ENCODE measurements around the gene TSPAN18.

Gene TSPAN18

DNA sequence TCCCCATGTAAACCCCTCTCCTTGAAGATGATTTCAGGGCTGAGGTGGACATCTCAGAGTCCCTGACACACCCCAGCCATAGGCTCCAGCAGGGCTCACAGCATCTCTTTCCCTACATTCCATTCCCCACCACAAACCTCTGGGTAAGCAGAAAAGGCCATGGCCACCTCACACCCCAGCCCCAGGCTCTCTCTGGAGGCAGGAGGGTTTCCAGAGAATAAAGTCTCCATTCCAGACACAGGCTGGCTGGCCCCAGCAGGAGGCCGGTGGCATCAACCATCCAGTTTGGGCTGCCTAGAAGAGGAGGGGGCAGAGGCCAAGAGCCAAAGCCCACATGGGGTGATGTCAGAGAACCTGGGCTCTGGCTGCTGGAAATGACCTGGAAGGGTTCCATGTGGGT lies 162.5 kb downstream of the TSPAN18 start:
- peak; percentile 44 for DNase-seq (ENCODE audit: low read depth)

DNA sequence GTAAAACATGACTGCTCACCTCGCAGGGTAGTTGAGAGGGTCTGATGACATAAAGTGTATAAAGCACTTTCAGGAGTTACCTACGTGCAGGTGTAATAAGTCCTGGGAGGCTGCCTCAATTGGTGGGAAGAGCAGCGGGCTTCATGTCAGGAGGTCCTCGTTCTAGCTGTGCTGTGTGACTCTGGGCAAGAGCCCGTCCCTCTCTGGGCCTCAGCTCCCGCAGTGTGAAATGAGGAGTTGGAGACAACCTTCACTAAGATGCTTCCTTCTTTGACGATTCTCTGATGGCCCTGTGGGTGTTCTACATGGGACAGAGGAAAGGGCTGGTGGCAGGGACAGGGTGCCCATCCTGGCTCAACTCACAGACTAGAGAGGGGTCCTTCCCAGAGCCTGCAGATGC lies 166.1 kb downstream of the TSPAN18 start:
- no peak for DNase-seq (ENCODE audit: low read depth)

DNA sequence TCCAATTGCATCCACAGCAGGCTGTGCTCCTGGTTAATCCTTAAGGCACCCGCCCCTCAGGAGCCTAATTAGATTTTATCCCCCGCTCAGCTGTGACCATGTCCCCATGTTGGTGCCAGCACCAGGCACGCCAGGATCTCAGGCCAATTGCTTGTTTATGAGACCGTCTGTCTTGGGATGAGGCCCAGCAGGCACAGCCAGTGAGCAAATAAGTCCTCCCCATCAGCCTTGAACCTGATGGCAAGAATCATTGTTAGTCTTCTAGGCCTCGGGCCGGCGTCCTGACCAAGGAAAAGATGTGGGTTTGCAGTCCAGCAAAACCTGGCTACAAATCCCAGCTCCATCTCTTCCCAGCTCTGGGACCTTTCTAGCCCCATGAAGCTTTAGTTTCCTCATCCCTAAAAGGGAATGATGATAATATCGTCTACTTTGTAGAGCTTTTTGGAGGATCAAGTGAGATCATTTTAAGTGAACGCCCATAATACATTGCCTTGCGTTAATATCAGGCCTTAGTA lies 166.6 kb downstream of the TSPAN18 start:
- no peak for DNase-seq (ENCODE audit: low read depth)

DNA sequence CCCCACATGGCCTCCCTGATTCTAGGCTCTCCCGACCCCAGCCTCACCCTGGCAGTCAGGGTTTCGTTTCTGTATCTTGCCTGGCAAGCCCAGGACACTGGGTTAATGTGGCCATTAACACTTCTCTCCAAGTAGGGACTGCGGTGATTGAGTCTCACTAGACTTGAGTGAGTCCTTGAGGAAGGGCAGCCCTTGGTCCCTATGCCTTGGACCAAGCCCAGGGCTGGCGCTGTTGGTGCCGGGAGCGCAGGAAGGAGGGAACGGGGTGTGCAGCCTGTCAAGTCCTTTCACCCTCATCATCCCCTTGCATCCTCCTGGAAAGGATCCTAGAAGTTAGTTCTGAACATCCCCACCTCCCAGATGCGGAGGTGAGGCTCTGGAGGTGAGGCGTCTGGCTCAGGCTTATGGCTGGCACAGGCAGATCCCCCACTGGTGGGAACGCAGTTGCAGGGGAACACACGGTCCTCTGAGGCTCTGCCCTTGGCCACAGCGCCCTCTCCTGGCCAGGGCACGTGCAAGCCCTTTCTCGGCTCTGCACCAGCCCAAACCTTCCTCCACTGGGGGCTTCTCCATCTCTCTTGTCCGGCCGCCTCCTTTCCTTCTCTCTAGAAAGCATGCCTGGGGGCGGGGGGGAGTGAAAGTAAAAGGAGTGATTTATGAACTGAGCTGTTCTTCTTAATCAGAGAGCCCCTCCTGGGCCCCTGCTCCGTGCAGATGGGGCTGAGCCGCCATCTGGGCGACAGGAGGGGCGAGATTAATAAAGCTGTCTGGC lies 167.3 kb downstream of the TSPAN18 start:
- no peak for DNase-seq (ENCODE audit: low read depth)

DNA sequence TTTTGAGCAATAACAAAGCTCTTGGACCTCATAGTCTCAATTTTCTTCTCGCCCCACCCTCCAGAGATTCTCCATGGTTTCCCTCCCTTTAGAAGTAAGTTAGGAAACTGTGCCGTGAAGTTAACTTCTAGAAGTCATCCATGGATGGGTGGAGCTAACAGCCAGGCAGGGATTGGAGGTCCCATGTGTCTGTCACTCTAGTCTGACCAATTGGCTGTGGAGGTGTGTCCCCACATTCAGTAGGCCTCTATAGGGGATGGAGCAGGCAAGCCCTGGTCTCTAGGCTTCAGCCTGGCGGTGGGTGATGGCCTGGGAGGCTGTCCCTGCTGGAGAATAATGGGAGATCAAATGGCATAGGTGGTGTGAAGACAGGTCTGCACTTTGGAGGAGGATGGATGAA lies 173.2 kb downstream of the TSPAN18 start:
- DNase-seq (ENCODE audit: low read depth) = peak; percentile 38

DNA sequence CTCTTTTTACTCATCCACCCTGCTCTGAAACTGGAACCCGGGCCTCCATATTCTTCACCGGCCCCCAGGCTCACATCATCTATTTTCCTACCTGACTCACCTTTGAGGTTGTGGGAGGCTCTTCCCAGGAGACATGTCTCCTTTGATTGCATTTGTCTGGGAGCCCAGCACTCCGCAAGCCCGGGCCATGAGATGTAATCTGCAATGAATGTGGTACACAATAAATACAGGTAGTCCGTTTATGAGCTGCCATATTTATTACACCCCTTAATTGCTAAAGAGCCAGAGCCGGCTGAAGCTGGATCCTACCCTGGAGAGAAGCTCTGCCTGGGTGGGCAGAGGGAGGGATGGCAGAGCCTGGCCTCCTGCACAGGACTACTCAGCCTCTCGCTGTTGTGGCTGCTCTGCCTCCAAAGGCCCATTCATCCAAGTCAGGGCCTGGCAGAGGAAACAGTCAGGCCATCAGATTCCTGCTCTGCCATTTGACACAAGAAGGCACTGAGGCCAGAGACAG lies 174.4 kb downstream of the TSPAN18 start:
- no peak for DNase-seq (ENCODE audit: low read depth)

DNA sequence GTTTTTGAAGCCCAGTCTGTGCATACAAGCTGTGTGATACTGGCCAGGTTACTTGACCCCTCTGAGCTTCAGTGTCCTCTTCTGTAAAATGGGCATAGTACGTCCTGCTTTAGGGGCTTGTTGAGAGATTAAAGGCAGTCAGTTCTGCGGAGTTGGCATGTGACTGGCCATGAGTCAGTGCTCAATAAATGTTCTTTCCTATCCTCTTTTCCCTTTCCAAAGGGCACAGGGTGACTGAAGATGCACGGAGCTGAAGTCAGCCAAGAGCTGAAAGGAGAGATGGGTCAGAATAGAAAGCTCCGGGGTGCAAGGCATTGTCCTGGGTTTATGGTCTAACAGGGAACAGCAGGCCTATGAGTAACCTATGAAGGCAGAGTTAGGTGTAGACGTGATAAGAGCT lies 175.0 kb downstream of the TSPAN18 start:
- no peak for DNase-seq (ENCODE audit: low read depth)

DNA sequence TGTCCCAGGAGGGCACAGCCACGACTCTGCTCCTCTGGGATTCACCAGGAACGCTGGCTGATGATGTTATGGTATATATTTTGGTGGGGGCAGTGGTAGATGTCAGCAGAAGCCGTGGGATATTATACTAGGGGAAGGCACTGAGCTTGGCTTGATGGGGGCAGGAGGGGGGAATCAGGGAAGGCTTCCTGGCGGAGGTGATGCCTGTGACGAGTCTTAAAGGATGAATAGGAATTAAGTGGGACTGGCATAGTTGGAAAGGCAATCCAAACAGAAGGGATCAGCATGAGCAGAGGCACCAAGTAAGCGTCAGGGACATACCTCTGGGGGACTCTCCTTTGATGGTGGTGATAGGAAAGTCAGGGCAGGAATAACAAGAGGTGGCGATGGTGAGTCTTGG lies 176.3 kb downstream of the TSPAN18 start:
- DNase-seq (ENCODE audit: low read depth) = no peak

DNA sequence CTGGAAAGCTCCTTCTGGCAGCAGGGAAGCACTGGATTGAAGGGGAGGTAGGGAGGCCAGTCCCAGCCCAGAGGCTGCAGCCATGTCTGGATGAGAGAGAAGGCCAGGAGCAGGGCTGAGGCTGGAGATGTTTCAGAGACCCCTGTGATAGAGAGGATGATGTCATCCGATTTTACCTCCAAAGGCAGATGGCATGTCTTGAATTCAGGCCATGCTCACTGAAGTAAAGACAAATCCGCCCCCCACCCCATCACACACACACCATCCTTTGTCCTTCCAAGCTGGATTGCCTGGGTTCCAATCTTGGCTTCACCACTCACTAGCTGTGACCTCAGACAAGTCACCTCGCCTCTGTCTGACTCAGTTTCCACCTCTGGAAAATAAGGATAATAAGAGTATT lies 176.8 kb downstream of the TSPAN18 start:
- DNase-seq (ENCODE audit: low read depth) = no peak

DNA sequence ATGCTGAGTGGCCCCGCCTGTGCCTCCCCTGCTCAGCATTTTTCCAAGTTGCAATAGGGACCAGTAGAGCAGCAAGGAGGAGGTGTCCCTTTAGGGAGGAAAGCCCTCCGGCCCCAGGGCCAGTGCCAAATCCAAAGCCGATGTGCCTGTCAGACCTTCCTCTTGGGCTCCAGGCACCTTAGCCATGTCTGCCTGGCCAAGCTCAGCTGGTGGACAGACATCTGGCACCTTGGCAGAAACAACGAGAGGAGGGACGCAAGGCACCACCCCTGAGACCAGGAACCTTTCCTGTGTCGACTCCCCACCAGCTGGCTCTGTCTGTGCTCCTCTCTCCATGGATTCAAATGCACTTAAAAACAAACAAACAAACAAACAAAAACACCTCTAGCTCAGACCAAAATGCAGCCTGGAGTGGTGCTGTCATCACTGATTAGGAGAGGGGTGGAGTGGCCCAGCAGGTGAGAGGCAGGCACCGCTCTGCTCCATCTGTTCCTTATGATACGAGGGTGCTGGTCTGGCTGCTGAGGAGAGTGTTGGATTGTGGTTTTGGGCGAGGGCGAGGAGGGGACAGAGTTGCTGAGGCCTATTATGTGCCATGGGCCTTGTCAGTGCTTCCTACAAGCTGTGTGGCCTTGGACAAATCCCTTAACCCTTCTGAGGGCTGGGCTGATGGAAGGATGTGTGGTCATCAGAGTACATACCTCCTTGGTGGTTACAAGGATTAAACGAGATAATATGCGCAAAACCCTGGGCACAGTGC lies 177.7 kb downstream of the TSPAN18 start:
- DNase-seq (ENCODE audit: low read depth) = no peak

DNA sequence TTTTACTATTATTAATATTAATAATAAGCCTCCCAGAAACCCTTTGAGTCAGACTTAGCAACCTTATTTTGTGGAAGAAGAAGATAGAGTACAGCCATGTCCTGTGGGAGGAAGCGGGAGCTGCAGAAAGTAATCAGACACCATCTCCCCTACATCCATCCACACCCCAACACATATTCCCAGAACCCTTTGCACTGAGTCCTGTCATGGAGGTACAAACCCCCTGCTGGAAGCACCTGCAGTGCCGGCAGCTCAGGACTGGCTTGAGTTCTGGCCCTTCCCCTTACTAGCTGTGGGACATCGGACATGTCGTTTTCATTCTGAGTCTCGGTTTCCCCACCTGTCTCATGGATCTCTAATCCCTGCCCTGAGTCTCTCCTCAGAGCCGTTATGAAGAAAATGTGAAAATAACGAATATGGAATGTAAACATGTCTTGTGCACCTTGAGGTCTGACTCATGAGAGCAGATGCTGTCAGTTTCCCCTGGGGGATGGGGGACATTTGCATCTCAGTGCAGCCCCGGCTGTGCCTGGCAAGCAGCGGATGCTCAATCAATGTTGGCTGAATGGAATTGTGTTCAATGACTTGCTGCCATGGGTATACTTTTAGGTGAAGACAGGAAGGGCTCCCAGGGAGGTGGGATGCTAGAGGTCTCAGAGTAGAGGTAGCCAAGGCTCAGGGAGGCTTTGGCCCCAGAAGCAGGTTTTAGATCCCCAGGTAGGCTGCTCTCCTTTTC lies 178.5 kb downstream of the TSPAN18 start:
- DNase-seq (ENCODE audit: low read depth) = no peak

DNA sequence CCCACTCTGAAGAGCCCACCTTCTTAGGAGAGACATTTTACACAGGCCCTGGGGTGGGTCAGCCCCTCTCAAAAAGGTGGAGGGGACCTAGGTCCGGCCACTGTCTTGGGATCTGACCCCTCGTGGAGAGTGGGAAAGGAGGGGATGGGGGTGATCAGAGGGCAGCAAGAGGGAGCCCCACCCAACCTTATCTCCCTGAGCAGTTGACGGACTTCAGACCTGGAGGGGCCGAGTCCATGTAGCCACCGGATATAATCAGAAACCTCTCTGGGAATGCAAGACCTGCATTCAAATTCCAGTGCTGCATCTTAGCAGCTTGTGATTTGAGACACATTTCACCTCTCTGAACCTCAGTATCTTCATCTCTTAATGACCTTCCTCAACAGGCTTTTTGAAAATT lies 179.9 kb downstream of the TSPAN18 start:
- DNase-seq (ENCODE audit: low read depth) = no peak

DNA sequence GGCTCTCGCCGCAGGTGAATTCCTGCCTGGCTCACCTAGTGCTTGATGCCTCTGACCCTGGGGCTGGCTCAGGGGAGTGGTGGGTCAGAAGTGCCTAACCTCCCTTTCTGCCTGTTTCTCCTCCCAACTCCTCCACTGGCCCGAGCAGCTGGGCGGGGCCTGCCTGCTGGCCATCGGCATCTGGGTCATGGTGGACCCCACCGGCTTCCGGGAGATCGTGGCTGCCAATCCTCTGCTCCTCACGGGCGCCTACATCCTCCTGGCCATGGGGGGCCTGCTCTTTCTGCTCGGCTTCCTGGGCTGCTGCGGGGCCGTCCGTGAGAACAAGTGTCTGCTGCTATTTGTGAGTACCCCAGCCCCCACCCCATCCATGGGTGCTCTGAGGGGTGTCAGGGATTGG lies 182.8 kb downstream of the TSPAN18 start:
- no peak for DNase-seq (ENCODE audit: low read depth)

DNA sequence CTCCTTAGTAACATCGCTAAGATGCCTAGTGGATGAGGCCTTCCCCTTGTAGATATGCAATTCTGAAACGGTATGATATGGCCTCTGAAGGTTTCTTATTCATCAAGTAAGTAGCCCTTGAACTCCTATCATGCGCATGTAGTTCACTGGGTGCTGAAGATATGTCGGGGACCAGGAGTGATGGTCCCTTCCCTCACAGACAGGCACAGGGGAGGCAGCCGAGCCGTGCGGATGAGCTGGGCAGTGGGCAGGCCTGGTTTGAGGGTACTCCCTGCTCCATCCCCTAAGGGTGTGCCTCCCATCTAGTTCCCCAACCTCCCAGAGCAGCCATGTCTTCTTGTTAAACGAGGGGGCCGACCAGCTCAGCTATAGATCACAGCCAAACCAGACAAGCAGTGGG lies 183.8 kb downstream of the TSPAN18 start:
- DNase-seq (ENCODE audit: low read depth) = no peak

DNA sequence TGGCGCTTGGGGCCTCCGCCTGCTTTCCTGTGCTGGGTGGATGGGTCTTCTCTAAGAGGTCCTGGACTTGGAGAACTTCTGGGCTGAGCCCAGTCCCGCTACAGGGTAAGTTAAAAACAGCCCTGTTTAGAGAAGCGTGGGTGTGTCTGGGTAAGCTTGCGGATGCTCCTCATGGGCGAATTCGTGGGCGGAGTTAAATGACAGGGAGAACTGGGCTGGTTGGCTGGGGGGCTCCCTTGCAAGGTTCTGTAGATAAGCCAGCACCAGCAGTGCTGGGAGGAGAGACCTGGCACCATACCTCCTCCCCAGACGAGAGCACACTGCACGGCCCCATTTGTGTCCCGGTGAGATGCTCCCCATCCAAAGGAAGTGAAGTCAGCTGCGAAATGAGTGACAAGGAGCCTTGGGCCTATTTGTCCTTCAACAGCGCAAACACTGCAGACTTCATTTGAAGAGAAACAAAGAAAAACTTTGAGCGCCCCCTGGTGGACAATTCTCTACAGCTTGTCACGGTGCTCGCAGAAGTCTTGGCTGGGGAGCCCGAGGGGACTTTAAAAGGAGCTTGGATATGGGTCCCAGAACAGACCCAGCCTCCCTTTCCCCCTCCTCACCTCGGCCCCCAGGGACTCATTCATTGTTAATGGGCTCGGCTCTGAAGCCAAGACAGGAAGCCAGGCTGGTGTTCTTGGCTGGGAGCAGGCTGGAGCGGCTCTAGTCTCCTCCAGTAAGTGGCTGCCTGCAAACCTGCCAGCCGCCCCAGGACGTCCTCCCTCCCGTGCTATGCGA lies 184.5 kb downstream of the TSPAN18 start:
- no peak for DNase-seq (ENCODE audit: low read depth)

DNA sequence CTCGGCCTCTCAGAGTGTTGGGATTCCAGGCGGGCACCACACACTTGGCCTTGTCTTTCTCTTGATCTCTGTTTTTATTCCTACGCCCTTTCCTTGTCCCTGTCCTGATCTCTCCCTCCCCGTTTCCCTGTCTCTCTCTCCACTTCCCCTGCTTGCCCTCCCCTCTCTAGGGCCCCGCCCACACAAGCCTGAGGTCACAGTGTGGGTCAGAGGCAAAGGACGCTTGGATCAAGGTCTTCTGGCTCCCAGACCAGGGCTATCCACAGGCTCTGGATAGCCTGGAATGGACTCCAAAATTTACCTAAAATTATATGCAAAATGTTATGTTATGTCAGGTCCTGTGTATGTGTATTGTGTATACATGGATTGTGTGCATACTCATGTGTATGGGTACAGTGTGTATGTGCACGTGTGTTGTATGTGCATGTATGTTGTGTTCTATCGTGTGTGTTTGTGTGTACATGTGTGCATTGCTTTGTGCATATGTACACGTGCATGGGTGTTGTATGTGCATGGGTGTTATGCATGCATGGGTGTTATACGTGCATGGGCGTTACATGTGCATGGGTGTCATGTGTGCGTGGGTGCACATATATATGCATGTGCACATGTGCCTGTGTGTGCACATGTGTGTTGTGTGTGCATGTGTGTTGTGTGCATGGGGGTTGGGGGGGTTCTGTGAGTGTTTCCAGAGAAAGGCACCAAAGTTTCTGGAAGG lies 185.7 kb downstream of the TSPAN18 start:
- DNase-seq (ENCODE audit: low read depth) = no peak

DNA sequence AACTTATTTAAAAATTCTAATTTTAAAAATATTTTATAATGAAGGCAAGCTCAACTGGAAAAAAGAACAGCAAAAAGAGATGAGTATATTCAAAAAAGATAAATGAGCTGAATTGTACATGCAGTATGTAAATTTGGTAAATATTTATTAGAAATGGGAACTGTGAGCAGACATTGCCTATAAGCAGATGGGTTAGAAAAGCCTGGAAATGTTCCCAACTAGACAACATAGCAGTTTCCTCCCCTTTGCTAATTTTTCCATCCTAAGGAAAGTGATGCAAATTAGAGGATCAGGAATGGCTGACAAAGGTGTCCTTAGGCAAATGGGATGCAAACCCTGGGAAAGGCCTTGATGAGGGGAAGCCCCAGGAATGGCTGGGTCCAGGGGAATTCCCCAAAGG lies 186.7 kb downstream of the TSPAN18 start:
- no peak for DNase-seq (ENCODE audit: low read depth)

DNA sequence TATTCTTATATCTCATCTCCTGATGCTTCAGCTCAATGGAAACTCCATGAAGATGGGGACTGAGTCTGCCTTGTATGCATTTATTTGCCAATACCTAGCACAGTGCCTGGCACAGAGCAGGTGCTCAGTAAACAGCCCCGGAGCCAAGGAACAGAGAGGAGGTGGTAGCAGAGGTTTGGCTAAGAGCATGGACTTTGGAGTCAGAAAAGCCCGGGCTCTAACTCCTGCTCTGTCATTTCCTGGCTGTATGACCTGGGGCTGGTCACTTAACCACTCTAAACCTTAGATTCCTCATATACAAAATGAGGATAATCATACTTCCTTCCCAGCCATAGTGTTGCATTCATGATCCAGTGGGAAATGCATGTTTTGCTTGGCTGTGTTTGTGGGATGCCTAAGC lies 187.3 kb downstream of the TSPAN18 start:
- no peak for DNase-seq (ENCODE audit: low read depth)

DNA sequence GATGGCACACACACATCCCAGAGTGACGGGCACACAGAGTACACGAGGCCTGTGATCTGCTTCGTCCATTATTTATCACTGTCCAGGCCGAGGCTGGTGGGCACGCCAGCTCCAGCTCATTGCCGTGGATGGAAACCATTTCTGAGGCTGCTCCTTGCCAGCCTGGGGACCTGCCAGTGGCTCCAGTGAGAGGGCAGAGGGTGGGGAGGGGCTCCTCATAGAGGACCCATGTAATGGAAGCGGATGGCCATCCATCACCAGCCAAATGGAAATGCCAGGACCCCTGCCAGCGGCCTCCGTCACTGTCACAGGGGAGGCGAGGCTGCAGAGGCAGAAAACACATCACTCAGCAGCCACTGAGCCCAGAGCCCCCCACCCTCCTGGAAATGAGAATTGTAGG lies 188.2 kb downstream of the TSPAN18 start:
- no peak for DNase-seq (ENCODE audit: low read depth)

DNA sequence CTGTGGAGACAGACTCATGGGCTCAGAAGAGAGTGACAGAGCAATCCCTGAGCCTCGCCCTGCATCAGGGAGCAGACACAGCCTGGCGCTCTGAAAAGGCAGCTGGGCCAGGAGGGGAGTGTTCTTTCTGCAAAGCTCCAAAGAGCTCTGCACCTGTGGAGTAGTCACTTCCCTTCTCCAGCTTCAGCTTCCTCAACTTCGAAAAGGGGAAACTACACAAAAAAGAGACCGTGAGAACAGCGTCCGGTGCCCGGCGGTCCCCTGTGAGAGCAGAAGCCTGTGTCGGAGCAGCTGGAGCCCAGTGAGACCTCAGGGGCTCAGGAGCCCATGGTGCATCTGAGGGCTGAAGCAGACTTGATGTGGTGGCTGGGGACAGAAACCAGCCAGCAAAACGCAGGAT lies 188.9 kb downstream of the TSPAN18 start:
- no peak for DNase-seq (ENCODE audit: low read depth)

DNA sequence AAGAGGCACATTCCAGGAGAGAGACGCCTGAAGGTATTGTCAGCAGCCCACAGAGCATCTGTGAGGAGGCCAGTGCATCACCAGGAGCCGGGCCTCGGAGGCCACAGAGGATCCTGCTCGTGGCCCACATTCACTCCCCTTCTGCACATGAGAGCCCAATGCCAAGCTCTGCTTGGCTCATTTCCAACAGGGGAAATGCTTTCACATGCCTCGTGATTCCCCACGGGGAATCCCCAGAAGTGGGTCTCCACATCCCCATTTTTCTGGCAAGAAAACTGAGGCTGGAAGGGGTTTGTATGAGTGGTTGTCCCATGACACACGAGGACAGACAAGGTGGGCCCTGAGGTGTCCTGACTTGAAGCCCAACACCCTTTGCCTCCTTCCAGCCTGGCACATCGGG lies 189.6 kb downstream of the TSPAN18 start:
- no peak for DNase-seq (ENCODE audit: low read depth)

Measured in GM04503 (cell line).